Left renal pelvis (tissue), 4 donors: ENCODE data around the gene SYNJ2. TPM values are rescaled to one million over a fixed set of nuclear protein-coding genes. Genes with fewer than 3 reads are reported as not detected.

Source experiments
- DNase-seq, 4 donors: peaks; one replicate each; pipeline ENCODE4 v3.0.0-alpha.2; 2013; ENCODE audit warnings: low read depth in 4 of 4, low spot score in 3 of 4
- polyA plus RNA-seq, 4 donors: library from polyadenylated mRNA; unstranded; fragments of 120-200 nt; gene quantifications; one replicate each; pipeline ENCODE4 v1.2.1, GENCODE V29; 2013; ENCODE audit not compliant: insufficient read length in 4 of 4

SYNJ2 gene
- polyA plus RNA-seq, 4 donors = 8.0 to 11.3 (median 10.8) TPM

DNA sequence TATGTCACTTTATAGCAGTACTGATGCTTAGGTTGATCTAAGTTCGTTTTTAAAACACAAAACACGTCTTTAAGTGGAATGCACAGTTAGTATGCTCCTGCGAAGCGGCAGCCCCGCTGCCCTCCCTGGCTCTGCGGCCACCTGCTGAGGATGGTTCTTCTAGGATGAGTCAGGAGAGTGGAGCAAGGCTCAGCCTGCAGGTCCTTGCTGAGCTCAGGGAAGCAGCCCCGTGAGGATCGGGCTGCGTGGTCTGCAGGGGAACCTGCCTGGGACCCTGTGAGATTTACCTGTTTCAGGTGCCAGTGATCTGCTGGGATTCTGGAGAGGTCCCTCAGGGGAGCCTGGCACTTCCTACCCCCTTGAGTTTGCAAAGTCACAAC lies 57.5 kb downstream of the SYNJ2 start:
- no peak for DNase-seq

DNA sequence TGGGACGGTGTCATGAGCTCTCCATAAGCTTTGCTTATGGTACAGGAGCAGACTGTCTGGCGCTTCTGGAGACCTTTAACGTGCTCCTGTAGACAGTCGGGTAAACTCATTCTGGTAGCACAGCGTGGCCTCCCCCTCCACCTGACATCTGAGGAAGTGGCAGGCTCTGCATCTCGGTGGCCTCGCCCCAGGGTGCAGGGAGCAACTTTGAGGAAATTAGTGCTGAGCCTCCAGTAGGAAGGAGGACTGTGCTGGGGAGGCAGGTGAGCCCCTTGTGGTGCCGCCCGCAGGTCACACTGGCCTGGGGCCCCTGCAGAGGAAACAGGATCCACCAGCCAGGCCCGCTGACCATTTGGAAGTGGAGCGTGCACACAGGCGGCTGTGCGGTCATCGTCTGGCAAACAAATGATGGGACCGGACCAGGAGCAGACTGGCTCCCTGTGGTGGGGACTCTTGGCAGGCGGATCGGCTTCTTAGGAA lies 57.9 kb downstream of the SYNJ2 start:
- DNase-seq = no peak

DNA sequence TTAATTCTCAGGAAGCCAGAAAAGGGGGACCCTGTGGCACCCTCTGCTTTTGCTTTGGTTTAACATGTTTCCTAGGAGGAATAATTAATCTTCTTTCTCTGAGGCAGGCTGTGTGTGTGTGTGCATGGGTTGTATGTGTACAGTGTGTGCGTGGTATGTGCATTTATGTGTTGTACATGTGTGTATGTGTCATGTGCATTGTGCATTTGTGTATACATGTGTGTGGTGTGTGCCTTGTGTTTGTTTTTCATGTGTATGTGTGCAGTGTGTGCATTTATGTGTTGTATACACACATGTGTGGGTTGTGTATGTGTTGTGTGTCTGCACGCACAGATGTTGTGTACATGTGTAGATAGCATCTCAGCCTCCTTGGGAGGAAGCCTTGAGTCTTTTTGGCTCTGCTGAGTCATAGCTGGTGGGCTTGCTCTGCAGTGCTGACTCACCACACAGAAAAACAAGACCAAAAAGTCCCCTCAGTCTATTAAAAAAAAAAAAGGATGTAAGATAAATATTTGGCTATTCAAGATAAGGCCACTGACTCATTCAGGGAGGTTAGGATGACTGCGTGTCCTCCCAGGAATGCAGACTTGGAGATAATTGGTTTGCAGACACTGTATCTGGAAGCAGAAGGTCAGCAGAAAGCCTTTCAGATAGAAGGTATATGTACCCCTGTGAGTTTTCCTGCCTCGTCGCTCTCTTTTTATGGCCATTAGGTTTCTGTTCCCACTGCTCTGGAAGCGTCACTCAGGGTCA lies 58.6 kb downstream of the SYNJ2 start:
- DNase-seq = no peak

DNA sequence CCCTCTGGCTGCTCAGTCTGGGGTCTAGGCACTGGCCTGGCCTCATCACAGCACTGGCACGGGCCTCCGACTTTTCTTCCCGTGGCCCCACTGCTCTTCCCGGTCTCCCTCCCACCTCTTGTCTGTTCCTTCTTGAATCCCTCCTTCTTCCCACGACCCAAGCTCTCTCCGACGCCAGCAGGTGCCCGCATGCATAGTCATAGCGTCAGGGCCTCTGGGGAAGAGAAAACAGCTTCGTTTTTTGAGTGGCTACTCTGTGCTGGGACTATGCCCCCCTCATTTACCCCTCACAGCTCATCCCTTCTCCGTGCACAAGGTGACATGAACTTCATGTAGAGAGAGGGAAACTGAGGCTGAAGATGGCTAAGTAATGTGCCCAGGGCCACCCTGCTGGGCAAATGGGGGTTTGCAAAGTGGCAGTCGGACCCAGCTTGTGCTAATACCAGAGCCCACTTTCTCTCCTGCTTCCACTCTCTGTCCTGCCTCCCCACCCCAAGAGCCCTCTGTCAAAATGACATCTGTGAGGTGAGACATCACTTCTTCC lies 59.2 kb downstream of the SYNJ2 start:
- DNase-seq = no peak

DNA sequence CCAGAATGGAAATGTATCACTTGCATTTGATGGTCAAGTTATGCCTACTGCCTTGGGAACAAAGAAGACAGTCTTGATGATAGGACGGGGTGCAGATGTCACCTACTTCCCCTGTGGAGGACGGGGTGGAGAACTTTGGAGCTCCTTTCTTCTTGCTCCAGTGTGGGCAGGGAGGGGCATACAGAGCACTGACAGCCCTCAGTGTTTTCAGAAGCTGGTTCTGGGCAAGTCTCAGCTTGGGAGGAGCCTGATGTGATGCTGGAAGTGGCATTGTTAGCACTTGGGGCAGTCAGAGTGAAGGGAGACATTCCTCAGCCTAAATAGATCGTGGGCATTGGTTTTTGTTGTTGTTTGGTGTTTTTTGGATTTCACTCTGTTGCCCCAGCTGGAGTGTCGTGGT lies 59.7 kb downstream of the SYNJ2 start:
- no peak for DNase-seq

DNA sequence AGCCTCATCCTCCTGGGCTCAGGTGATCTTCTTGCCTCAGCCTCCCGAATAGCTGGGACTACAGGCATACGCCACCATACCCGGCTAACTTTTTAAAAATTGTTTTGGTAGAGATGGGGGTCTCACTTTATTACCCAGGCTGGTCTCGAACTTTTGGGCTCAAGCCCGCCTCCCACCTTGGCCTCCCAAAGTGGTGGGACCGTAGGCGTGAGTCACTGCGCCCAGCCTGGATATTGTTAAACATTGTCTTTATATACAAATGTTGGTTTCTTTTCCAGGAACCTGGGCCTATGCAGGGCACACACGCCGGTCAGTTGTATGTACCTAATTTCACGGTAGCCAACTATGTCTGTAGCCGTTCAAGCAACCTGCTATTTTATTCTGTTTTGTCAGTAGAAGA lies 60.1 kb downstream of the SYNJ2 start:
- no peak for DNase-seq

DNA sequence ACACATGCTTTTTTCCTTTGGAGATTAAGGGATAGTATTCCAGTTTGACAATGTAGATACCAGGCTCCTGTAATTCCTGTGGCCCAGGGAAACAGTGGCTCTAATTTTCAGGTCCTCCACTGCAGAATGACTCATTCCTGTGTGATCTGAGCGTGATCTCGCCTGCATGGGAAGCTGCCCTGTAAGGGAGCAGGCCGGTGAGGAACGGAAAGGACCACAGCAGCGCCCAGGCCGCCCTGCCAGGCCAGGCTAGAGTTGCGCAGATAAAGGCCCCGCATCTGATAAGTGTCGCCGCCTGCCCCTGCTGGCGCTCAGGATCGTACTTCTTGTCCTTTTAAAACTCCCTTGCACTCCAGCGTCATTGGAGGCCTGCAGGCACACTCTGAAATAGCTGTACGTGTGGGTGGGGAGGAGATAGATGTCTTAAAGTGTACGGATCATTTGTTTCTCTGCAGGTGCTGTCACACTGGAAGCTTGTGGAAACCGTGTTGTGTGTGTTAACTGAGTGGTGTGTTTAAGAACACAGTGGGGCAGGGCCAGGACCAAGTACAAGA lies 60.7 kb downstream of the SYNJ2 start:
- no peak for DNase-seq

DNA sequence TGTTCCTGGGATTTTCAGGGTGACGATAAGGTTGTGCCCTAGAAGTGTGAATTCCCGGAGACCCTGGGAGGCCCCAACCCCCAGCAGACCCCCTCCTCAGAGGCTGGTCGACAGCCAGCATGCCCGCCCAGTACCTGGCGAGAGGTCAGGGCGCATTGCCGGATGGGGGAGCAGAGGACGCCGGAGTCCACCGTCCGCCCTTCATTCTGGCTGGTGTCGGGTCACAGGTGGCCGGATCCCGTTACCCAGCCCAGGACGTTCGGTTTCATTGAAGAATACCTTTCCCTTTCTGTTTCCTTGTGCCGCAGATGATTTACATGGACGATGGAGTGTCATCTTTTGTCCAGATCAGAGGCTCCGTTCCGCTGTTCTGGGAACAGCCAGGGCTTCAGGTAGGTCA lies 61.3 kb downstream of the SYNJ2 start:
- no peak for DNase-seq

DNA sequence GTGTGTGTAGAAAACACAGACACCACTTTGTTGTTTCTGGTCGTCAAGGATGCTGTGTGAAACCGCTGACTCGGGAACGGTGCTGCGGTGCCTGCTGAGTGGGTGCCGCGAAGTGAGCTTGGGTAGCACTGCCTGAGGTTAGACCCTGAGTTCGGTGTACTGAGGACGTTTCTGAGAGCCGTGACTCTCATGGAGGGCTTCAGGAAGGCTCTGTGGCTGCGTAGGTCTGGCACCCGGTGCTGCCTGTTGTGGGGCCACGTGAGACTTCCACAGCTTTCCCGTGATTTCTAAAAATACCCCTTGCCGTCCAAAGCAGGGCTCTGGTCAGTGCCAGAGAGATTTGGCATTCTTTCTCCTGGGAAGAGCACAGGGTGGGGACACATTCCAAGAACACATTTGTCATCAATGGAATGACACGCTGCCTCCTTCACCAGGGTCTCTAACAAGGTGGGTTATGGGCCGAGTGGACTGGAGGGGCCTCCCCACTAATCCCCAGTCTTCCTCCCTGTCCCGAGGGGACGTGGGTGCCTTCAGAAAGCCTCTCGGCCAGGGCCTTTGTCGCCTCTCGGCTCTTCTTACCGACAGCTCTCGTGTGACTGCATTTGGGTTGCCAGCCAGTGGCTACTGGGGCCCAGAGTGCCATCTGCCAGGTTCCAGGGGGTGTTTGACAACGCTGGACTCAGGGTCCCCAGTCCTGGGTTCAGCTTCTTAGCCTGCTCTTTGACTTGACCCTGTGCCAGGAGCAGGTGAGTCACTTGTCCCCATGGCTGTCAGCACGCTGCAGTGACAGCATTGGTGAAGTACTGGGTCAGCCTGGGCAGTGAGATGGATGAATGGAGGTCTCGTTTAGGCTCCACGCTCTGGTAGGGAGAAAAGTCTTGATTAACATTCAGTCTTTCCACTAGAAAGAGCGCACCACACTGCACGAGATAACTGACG lies 62.2 kb downstream of the SYNJ2 start:
- no peak for DNase-seq

DNA sequence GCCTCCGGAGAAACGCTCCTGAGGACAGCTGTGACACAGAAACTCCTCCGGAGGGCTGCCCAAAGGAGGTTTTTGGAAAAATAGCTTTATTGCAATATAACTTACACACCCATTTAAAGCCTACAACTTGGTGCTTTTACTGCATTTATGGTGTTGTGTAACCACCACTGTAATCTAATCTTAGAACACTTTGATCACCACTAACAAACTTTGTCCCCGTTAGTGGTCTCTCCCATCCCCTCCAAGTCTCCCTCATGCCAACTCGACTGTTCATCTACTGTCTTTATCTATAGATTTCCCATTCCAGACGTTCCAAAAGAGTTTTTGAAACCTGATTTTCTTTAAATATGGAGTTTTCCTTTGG lies 62.8 kb downstream of the SYNJ2 start:
- DNase-seq = no peak

DNA sequence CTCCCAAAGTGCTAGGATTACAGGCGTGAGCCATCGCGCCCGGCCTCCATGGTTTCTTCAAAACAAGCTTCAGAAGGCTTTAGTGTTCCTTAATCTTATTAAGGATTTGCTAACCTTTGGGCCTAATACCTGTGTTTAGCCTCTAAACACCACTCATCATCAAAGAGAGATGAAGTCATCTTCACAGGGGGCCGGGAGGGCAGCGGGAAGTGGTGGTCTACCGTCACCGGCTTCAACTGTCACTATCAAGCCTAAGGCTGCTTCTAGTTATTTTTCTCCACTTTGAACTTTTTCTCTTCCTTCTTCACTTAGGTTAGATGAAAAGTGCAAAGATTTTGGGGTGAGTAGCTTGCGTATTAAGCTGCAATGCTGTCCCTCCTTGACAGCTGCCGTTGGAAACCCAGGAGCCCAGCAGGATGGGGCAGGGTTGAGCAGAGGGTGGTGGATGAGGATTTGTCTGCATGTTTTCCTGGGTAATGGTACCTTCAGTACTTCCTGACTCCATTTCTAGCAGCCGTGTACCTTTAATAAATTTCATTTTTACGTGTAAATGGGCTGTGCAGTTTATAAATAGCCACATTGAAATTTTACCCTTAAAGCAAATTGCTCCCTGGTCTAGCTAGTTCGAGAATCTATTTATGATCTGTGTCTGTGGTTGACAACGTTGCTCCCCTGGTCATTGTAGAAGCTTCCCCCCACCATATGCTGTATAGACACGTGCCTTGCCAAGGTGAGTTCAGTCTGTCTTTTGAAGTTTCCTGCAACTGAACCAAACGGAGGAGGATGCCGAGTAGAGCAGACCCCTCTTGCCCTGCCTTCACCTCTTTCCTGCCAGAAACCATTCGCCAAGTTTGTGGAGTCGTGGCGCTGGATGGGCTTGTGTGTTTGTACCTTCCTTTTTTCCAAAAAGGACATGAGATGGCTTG lies 64.8 kb downstream of the SYNJ2 start:
- no peak for DNase-seq

DNA sequence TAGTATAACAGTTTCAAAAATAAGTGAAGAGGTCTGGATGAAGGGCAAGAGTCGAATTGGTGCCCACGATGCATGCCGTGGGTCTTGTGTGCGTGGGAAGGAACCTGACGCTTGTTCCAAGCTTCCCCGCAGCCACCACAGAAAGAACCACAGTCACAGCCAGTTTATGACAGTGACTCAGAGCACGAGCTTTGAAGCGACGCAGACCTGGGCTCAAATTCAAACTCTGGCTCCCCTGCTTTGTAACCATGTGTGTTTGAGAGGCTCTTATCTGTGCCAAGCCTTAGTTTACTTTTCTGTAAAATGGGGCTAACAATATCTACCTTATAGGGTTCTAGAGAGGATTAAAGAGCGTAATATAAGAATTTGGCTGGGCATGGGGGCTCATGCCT lies 65.5 kb downstream of the SYNJ2 start:
- no peak for DNase-seq

DNA sequence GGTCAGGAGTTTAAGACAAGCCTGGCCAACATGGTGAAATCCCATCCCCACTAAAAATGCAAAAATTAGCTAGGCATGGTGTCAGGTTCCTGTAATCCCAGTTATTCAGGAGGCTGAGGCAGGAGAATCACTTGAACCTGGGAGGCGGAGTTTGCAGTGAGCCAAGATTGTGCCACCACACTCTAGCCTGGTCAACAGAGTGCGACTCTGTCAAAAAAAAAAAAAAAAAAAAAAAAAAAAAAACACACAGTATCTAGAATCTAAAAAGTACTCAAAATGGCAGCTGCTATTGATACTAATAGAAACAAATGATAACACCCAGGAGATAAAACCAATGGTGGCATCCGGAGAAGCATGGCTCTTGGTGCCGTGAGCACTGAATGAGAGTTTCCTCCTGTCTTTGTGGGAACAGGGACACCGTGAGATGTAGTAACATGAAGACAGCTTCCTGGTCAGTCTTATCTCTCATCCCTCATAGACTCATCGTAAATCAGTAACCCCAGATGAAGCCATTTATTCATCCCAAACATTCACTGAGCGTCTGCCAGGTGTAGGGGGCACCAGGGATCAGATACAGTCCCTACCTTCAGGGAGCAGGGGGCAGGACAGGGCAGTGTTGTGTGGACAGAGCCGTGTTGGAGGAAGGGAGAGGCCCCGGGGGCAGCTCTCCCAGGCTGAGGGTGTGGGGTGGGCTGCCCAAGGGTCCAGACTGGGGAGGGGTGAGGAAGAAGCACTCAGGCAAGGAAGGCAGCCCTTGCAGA lies 66.1 kb downstream of the SYNJ2 start:
- DNase-seq = no peak

DNA sequence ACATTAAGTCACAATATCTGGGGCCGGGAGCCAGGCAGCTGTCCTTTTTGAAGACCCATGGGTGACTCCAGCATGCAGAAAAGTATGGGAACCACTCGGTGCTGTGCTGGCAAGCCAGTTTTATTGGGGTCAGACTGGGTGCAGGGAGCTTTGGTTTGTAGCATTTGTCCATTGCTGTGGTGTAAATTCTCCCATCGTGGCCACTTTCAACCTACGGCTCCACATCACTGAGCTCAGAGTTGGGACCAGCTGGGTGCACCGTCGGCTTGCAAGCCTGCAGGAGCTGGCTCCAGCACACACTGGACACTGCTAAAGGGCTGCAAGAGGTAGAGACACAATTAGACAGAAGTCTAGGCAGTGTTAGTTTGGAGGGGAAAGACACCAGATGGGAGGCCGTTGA lies 66.9 kb downstream of the SYNJ2 start:
- no peak for DNase-seq

DNA sequence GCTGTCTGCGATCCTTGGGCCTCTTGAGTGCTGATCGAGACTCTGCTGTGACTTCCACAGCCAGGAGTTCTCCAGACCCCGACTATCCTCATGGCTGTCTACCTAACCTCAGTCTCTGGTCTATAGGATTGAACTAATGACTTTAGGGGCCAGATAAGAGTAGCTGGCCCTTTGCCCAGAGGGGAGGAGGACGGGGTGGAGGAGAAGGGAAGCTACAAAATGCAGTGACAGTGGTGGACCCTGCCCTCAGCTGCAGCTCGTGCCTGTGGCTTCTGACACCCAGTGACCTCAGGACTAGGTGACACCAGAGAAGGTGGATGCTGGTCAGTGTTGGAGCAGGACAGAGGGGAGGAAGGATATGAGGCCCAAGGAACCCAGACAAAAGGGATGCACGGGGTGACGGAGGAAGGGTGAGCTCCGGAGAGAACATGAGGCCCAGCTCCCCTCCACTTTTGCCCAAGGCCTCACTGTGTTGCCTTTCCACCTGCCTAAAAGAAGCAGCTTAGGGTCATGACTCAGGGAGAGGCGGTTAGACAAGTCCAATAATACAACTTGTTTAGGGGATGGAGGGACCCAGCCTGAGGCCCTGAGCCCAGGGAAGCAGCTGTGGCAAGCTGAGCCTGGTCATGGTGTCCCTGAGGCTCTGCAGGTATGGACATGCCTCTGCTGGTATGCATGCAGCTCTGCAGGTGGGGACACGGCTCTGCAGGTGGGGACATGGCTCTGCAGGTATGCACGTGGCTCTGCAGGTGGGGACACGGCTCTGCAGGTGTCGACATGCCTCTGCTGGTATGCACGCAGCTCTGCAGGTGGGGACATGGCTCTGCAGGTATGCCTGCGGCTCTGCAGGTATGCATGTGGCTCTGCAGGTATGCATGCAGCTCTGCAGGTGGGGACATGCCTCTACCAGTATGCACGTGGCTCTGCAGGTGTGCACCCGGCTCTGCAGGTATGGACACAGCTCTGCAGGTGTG lies 67.7 kb downstream of the SYNJ2 start:
- no peak for DNase-seq

DNA sequence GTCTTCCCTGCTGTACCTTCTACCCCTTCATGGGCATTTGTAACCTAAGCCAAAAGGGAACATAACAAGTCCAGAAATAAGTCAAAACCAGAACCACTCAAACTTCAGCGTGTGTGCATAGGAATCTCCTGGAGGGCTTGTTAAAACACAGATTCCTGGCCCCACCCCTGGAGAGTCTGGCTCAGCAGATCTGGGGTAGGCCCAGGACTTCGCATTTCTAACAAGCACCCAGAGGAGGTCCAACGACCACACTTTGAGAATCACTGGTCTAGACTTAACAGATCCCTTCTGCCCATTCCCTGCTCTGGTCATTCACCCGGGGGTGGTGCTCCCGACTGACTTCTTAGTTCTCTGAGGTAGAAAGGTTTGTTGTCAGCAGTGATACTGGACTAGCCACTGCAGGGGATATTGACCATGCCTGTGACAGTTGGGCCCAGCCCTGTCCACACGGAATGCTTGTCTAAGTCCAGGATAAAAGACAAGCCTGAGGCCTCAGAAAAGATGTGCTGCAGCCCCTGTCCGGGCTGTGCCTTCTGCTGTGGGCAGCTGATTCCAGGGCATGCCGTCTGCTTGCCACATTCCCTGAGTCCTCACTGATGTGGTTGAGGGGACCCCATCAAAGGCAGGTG lies 68.6 kb downstream of the SYNJ2 start:
- DNase-seq = no peak

DNA sequence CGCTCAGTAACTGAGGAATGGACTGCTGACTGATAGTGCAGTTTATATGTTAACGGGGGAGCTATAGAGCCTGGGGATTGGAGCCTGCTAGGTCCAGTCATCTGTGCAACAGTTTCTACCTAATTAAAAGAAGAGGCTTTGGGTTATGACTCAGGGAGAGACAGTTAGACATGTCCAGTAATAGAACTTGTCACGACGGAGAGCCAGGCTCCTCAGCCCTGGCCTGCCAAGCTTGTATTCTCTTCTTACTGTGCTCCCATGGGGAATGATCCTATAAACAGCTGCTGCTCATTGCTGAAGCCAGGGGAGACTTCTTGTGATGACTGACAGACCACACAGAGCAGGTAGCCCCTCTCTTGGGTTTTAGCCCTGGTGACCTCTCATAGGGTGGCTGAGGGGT lies 69.3 kb downstream of the SYNJ2 start:
- no peak for DNase-seq

DNA sequence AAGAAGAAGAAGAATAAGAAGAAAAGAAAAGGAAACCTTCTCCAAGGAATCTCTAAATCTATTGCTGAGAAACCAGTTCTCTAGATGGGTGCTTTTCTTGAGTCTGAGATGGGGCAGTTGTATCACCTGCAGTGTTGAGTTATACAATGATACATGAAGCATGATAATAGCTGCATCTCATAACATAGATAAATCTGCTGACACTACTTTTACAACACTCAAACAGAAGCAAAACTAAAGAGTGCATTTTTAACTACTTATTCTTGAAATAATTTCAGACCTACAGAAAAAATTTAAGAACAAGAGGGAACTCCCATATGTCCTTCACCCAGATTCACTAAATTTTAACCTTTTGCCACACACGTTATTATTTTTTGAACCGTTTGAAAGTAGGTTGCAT lies 70.3 kb downstream of the SYNJ2 start:
- no peak for DNase-seq
